HG03571 (cell line): Measurements from ENCODE around the gene IL12B.
"Not testable (repeated sequence)": the region's sequence is repeated elsewhere in the genome, so short reads cannot be mapped to it uniquely, and the experiment has no call there.

ENCODE experiments used
- ATAC-seq: cut with Tn5 transposase; IDR thresholded peaks from one replicate; pipeline ENCODE4 v1.9.1; 2021; ENCODE audit not compliant: unreplicated experiment

The IL12B gene

DNA sequence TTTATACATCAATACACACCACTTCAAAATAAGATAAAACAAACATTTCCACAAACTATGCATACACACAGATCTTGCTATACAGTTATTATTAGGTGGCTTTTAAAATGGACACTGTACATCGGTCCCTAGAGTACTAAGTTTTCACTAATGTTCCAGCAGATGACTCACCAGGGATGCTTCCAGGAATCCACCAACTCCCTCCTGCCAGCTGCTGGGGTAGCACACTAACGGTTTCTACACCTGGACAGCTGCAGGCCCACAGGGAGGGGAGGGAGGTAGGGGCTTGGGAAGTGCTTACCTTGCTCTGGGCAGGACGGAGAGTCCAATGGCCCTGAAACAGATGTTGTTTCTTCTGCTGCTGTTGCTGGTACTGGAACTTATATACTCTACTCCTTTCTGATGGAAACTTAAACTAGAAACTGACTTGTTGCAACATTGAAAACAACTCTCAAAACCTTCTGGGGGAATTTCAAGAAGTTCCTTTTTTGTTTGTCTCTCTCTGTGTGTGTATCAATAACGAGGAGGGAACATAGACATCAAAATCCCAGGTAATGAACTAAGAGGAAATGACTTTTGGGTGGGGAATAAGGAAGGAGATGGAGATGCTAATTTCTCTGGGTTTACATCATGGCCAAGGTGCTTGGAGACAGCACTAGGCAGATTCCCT lies at the start of gene IL12B:
Gene IL12B, minus strand, starts transcription at position 357 of the 670 bp plus-strand sequence. CDS start 3,705 bp downstream, outside the sequence.
- no peak for ATAC-seq

DNA sequence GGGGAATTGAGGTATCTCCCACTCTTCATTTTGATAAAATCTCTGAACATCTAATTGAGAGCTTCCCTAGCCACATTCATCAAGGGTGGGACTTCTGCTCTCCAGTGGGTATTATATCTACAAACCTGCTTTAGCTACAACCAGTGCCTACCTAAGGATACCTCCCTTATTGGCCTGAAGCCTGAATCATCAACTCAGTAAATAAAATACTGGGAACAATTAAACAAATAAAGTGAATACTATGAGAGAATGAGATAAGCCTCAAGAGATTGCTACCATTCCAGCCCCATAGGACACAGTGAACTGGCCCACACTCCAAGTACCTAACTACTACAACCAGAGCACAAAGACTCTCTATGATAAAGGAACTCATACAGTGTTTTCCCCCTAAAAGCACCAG lies 47.4 kb upstream of the IL12B start:
- ATAC-seq = no peak

- ATAC-seq = not testable (repeated sequence)
These were observed 37.6 kb upstream of the IL12B start for GRCh38 chr5:159367866-159368265.

- ATAC-seq = not testable (repeated sequence)
These were observed 36.5 kb upstream of the IL12B start for GRCh38 chr5:159366776-159367175.

- ATAC-seq = no peak
These were observed 31.9 kb upstream of the IL12B start for GRCh38 chr5:159362220-159362619.

DNA sequence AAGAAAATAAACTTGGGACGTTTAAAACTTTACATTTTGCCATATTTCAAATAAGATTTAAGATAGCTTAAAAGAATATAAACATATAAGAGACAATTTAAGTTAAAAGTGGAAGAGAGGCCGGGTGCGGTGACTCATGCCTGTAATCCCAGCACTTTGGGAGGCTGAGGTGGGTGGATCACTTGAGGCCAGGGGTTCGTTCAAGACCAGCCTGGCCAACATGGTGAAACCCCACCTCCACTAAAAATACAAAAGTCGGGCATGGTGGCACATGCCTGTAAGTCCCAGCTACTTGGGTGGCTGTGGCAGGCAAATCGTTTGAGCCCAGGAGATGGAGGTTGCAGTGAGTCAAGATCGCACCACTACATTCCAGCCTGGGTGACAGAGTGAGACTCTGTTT lies 29.6 kb upstream of the IL12B start:
- not testable (repeated sequence) for ATAC-seq

DNA sequence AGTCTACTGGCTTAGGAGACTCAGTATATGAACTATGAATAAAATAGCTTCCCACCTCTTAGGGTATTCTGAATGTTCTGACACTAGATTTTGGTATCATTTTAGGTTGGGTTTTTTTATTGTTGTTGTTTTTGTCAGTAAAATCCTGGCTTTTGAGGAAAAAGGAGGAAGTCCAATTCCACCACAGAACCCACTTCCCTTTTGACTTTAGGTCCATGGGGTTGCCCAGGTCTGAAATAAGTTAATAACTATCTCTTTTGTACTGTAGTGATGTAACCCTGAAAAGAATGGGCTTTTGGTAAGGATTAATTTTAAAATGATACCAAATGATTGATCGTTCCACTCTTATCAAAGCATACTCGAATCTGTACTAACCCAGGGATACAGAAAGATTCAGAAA lies 29.1 kb upstream of the IL12B start:
- no peak for ATAC-seq

DNA sequence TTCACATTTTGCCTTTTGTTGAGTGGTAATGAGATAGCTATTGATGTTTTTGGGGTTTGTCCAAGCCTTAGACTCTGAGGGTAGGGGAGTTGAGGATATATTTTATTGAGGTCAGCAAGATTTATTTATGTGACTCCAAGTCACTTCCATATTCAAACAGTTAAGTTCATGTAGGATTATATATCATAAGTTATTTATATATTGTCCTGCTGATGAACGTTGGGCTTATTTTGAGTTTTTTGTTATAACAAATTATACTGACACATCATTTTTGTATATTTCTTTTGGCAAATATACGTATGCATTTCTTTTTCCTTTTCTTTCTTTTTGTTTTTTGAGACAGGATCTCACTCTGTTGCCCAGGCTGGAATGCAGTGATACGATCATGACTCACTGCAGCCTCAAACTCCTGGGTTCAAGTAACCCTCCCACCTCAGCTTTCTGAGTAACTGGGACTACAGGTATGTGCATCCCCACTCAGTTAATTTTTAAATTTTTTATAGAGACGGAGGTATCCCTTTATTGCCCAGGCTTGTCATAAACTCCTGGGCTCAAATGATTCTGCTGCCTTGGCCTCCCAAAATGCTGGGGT lies 23.5 kb upstream of the IL12B start:
- ATAC-seq = no peak

DNA sequence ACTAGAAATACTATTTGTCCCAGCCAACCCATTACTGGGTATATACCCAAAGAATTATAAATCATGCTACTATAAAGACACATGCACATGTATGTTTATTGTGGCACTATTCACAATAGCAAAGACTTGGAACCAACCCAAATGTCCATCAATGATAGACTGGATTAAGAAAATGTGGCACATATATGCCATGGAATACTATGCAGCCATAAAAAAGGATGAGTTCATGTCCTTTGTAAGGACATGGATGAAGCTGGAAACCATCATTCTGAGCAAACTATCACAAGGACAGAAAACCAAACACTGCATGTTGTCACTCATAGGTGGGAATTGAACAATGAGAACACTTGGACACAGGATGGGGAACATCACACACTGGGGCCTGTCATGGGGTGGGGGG lies 20.4 kb upstream of the IL12B start:
- ATAC-seq = not testable (repeated sequence)

- ATAC-seq = not testable (repeated sequence)
These were observed 19.9 kb upstream of the IL12B start for GRCh38 chr5:159350216-159350615.

DNA sequence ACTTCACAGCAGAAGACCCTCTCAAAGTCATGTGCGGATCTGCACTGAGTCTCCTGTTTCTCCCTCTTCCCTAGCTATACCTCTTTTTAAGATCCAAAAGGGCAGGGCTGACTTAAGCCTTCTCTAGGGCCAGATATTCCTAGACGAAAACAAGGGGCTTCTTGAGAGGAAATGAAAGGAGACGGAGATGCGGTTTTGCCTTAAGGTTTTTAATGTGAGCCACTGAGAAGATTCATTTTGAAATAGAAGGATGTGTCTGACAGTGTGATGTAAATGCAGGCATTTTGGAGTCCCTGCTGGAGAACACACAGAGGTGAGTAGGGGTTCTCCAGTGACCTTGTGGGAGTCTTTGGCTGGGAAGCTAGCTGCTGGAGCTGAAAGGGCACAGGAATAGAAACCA lies 15.6 kb upstream of the IL12B start:
- ATAC-seq = no peak

- ATAC-seq = no peak
These were observed 15.0 kb upstream of the IL12B start for GRCh38 chr5:159345336-159345735.

- ATAC-seq = no peak
These were observed 13.2 kb upstream of the IL12B start for GRCh38 chr5:159343295-159344094.

DNA sequence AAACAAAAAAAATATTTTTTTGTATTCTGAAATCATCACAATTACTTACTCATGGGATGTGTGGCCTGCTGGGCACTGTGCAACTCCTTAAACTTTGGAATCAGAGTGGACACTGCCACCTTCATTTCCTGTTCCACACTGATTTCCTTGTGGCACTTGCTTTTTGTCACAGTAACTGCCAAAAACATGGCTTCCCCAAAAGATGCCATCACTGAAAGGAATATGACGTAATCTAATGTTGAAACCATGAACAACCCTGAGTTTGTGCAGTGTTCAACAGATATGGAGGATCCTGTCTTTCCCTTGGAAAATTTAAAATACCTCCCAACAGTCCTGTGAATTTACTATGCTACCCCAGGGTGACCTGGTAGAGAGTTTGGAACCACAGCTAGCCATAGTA lies 12.6 kb upstream of the IL12B start:
- ATAC-seq = no peak

DNA sequence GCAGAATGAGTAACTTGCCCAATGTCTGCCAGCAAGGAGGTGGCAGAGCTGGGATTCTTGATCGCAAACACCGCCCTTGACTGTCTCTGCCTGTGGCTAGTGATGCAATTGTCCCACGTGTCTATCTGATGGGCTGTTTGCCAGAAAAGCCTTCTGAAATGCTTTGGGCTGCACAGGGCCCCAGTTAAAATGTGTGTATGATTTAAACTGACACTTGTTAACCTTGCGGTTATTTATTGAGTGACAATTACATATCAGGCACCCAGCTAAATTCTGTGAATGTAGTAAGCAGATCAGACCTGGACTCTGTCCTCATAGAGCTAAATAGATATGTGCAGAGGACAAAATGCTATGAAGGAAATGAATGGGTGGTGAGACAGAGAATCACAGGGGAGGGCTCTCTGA lies 11.6 kb upstream of the IL12B start:
- ATAC-seq = no peak

- no peak for ATAC-seq
These were observed 10.9 kb upstream of the IL12B start for GRCh38 chr5:159341145-159341544.

- ATAC-seq = no peak
These were observed 10.2 kb upstream of the IL12B start for GRCh38 chr5:159340511-159340910.

DNA sequence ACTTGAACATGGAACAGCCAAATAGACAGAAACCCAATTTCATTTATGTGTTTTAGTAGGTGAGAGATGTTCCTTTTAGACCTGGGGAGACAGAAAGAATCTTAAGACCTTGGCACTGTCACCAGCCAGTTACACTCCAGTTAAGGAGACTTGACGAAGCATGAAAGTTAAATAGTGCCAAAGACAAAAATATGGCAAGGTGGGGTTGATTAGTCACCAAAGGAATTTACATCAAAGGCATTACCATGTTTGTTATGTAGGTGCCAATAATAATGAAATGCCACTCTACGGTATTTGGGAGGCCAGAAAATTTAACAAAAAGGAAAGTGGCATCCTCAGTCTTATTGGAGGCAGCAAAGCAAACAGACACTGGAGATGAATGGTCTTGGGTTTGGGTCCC lies 9.2 kb upstream of the IL12B start:
- ATAC-seq = no peak

GRCh38 chr5:159338118-159338517 lies 7.8 kb upstream of the IL12B start:
- no peak for ATAC-seq

GRCh38 chr5:159337016-159337955 lies 7.0 kb upstream of the IL12B start:
- ATAC-seq = no peak

DNA sequence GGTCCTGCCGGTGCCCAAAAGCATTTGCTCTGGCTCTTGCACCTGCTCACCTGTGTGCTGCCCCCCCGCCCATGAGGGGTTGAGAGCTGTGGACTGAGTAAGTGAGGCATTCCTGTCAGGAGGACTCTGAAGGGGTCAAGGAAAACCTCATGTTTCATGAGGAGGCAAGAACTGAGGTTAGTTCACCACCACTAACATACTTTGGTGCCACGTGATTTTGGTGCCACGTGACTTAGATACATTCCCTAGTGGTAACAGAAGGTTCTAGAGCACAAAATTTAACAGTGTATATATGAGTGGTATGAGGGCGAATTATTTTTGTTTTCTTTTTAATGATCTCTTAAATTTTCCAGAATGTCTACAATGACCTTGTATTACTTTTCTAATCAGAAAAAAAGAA lies 6.3 kb upstream of the IL12B start:
- no peak for ATAC-seq
